LNCAP (cell line): Measurements from ENCODE around the gene EIF3K.

Source experiments
- CTCF ChIP-seq: fragments of 450-650 bp; IDR thresholded peaks from 2 replicates; pipeline ENCODE4 v1.5.1; 2017; ENCODE audit warnings: mild to moderate bottlenecking

The EIF3K gene

DNA sequence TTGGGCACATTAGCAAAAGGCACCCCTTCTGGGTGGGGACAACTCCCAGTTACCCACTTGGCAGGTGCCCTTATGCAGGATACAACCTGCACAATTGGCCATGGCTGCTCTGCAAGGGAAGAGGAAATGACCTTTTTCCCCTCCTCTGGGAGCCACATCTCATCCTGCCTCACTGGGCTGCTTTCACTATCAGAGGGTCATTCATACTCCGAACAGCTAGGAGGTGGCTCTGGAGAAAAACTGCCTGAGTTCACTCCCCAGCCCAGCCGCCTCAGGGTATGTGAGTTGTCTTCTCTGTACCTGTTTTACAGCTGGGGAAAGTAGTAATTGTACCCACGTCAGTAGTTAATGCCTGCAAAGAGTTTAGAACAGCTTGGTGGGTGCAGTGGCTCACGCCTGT lies 21.4 kb downstream of the EIF3K start:
- no peak for TF ChIP-seq CTCF

GRCh38 chr19:38642176-38642575 lies 23.2 kb downstream of the EIF3K start:
- no peak for TF ChIP-seq CTCF

DNA sequence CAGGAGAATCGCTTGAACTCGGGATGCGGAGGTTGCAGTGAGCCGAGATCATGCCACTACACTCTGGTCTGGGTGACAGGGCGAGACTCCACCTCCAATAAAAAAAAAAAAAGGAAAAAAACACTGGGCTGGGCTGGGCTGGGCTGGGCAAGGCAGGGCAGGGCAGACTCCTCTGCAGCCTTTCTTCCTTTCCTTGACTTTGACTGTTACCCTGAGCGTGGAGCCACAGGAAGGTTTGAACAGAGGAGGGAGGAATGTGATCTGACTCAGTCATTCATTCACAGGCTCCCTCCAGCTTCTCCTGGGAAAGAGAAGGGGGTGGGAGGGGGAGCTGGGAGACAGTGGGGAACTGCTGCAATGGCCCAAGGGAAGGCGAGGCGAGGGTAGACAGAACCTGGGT lies 25.7 kb downstream of the EIF3K start:
- no peak for TF ChIP-seq CTCF

GRCh38 chr19:38647368-38647965 lies 28.5 kb downstream of the EIF3K start, which contains the start of gene ACTN4:
Gene ACTN4, plus strand, starts transcription at chr19:38647649. Its CDS starts 97 bp downstream, at chr19:38647746.
- no peak for TF ChIP-seq CTCF

GRCh38 chr19:38647966-38648768 lies 29.2 kb downstream of the EIF3K start:
- no peak for TF ChIP-seq CTCF

DNA sequence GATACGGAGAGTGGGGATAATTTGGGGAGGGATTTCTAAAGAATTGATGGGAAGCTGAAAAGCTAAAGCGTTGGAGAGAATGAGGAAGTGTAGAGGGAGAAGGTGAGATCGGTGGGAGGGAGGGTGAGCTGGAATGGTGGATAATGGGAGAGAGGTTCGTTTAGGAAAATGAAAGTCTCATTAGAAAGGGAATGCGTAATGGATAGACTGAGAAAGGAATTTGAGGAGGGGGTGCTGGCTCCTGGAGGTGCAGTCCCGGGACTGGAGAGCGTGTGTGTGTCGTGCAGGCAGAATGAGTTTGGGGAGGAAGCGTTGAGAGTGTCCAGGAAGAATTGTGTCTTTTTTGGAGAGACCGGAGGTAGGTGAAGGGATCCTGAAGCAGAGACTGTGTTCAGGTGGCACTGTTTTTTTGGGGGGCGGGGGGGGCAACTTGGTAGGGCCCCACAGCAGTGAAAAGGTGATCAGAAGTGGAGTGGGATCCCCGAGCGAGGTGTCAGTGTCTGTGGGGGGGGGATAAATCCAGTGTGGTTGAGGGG lies 29.8 kb downstream of the EIF3K start:
- TF ChIP-seq CTCF: no peak

DNA sequence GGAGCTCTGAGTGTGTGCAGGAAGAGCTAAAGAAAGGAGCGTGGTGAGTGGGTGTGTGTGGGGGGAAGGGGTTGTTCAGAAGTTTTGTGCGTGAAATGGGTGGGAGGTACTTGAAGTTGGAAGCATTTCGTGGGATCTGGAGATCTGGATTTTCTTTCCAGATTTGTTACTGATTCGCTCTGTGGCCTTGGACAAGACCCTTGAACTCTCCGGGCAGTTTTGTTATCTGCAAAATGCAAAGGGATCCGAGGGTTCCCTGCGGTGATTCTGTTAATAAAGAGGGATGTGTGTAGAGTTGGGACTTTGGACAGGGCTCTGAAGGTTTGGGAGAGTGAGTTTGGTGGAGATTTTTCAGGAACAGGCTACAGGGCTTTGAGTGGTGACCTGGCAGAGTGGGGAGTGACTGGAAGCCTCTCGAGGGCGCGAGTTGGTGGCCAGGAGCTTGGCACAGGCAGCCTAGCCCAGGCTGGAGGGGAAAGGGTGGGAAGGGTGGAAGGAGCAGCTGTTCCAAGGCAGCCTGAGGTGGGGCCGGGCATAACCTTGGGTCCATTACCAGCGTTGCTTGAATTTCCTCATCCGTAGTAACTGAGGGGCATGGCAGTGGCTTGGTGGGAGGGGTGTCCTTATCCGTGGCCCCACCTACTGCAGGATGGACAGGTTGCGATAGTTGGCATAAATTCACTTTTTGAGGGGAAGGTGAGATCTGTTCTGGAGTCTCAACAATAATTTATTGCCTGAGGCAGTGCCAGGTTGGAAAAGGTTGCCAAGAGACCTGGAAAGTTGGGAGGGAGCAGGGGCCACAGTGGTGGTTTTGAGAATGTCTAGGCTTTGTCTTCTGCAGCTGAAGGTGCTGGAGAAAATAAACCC lies 30.6 kb downstream of the EIF3K start:
- TF ChIP-seq CTCF: no peak
